ENCODE results near the gene IMPDH1. TPM values are rescaled to one million over a fixed set of nuclear protein-coding genes. Genes with fewer than 3 reads are reported as not detected.

The IMPDH1 gene
- total and polyA plus RNA-seq, 9 of the 15 experiments (the other 6 are each of a cell fraction or from before 2014, with no cell fraction given): 0.80 to 118 (median 64.3) TPM

DNA sequence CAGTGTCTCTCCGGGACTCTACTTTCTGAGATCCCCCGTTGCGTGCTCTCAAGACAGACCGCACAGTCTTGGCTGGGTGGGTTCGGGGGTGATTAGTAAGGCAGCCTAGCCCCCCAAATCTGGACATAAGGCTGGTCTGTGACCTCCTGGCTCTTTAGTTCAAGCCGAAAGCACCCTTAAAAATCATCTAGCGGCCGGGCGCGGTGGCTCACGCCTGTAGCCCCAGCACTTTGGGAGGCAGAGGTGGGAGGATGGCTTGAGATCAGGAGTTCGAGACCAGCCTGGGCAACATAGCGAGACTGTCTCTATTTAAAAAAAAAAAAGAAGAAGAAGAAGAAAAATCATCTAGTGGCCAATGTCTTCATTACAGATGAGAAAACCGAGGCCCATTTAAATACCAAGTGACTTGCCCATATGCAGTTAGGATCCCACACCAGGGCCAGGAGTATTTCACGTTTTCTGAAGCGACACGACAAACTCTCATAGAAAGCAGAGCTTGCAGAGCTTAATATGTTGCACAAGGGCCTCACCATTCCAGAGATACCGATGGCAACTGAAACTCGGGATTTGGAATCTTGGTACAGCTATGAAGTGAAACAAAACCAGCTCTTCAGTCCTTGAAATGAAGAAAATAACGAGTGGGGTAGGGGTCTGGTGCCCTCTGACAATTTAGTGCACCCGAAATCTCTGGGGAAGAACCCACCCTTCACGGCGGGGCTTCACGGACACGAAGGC, 45.2 kb upstream of the IMPDH1 start (continued):
- TF ChIP-seq, protein P1, sequence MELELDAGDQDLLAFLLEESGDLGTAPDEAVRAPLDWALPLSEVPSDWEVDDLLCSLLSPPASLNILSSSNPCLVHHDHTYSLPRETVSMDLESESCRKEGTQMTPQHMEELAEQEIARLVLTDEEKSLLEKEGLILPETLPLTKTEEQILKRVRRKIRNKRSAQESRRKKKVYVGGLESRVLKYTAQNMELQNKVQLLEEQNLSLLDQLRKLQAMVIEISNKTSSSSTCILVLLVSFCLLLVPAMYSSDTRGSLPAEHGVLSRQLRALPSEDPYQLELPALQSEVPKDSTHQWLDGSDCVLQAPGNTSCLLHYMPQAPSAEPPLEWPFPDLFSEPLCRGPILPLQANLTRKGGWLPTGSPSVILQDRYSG (tag; conservative IDR thresholded peaks at IDR 0.05; ENCODE audit: low read depth): 0 out of 2 replicates have a peak, but pooled peaks have one; percentile 51
- TF ChIP-seq CEBPB (tag; IDR thresholded peaks at IDR 0.05) (peak; percentile 50), ZNF121 (CRISPR knock-in tag; conservative IDR thresholded peaks at IDR 0.05) (peak; percentile 73), BCOR (IDR thresholded peaks at IDR 0.05) (peak; percentile 4; the same call in 1 of the 2 replicates), SIX5 (IDR thresholded peaks at IDR 0.05; ENCODE audit: borderline replicate concordance in 1 of 2, insufficient read depth in 1 of 2, low read depth in 1 of 2, low read length in 2 of 2) (no peak), ESRRA (IDR thresholded peaks at IDR 0.05; ENCODE audit: borderline replicate concordance, low read depth) (no peak), ZNF217 (CRISPR knock-in tag; IDR thresholded peaks at IDR 0.05) (no peak), ARNT (IDR thresholded peaks at IDR 0.05) (peak in 1 of 2 experiments; percentile 52; a peak in 1 of 4 replicates), NFRKB (IDR thresholded peaks at IDR 0.05; ENCODE audit: low read depth) (peak; percentile 66; the same call in 1 of the 2 replicates), ZNF174 (CRISPR knock-in tag; IDR thresholded peaks at IDR 0.05) (no peak), MYC (IDR thresholded peaks at IDR 0.05; ENCODE audit: low read depth, low read length) (no peak), MYC (CRISPR knock-in tag; IDR thresholded peaks at IDR 0.05; ENCODE audit: borderline replicate concordance, low read depth) (peak; percentile 77; the same call in 1 of the 2 replicates), RBM15 (IDR thresholded peaks at IDR 0.05; ENCODE audit: insufficient read depth, low read length) (no peak), KAT7 (CRISPR knock-in tag; IDR thresholded peaks at IDR 0.05; ENCODE audit: borderline replicate concordance) (peak; percentile 64; the same call in 1 of the 2 replicates), ZNF311 (CRISPR knock-in tag; IDR thresholded peaks at IDR 0.05) (no peak)
- TF ChIP-seq, protein P2, sequence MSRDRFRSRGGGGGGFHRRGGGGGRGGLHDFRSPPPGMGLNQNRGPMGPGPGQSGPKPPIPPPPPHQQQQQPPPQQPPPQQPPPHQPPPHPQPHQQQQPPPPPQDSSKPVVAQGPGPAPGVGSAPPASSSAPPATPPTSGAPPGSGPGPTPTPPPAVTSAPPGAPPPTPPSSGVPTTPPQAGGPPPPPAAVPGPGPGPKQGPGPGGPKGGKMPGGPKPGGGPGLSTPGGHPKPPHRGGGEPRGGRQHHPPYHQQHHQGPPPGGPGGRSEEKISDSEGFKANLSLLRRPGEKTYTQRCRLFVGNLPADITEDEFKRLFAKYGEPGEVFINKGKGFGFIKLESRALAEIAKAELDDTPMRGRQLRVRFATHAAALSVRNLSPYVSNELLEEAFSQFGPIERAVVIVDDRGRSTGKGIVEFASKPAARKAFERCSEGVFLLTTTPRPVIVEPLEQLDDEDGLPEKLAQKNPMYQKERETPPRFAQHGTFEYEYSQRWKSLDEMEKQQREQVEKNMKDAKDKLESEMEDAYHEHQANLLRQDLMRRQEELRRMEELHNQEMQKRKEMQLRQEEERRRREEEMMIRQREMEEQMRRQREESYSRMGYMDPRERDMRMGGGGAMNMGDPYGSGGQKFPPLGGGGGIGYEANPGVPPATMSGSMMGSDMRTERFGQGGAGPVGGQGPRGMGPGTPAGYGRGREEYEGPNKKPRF (IDR thresholded peaks at IDR 0.05; ENCODE audit: low read depth, low read length): no peak
- TF ChIP-seq, protein P3, sequence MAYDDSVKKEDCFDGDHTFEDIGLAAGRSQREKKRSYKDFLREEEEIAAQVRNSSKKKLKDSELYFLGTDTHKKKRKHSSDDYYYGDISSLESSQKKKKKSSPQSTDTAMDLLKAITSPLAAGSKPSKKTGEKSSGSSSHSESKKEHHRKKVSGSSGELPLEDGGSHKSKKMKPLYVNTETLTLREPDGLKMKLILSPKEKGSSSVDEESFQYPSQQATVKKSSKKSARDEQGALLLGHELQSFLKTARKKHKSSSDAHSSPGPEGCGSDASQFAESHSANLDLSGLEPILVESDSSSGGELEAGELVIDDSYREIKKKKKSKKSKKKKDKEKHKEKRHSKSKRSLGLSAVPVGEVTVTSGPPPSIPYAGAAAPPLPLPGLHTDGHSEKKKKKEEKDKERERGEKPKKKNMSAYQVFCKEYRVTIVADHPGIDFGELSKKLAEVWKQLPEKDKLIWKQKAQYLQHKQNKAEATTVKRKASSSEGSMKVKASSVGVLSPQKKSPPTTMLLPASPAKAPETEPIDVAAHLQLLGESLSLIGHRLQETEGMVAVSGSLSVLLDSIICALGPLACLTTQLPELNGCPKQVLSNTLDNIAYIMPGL (CRISPR knock-in tag; IDR thresholded peaks at IDR 0.05): no peak
- TF ChIP-seq, protein P4, sequence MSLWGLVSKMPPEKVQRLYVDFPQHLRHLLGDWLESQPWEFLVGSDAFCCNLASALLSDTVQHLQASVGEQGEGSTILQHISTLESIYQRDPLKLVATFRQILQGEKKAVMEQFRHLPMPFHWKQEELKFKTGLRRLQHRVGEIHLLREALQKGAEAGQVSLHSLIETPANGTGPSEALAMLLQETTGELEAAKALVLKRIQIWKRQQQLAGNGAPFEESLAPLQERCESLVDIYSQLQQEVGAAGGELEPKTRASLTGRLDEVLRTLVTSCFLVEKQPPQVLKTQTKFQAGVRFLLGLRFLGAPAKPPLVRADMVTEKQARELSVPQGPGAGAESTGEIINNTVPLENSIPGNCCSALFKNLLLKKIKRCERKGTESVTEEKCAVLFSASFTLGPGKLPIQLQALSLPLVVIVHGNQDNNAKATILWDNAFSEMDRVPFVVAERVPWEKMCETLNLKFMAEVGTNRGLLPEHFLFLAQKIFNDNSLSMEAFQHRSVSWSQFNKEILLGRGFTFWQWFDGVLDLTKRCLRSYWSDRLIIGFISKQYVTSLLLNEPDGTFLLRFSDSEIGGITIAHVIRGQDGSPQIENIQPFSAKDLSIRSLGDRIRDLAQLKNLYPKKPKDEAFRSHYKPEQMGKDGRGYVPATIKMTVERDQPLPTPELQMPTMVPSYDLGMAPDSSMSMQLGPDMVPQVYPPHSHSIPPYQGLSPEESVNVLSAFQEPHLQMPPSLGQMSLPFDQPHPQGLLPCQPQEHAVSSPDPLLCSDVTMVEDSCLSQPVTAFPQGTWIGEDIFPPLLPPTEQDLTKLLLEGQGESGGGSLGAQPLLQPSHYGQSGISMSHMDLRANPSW (CRISPR knock-in tag; IDR thresholded peaks at IDR 0.05): no peak
